Retinal pigment epithelial cell (primary cell): Measurements from ENCODE around the gene KRTAP10-4.
"Not testable (repeated sequence)": the region's sequence is repeated elsewhere in the genome, so short reads cannot be mapped to it uniquely, and the experiment has no call there.

ENCODE experiments used
- DNase-seq: peaks from one replicate; pipeline ENCODE4 v3.0.0-alpha.2; 2010; ENCODE audit warnings: low read depth
- H3K4me3 ChIP-seq: 2 replicates; pipeline ENCODE4 v1.5.1; 2011; ENCODE audit warnings: mild to moderate bottlenecking, low read length, control low read depth, moderate library complexity
- TF ChIP-seq, protein P1 (sequence below): conservative IDR thresholded peaks from 2 replicates; pipeline ENCODE4 v1.5.1; 2011; ENCODE audit warnings: low read depth, low read length, control low read depth, inconsistent platforms

The KRTAP10-4 gene, protein sequence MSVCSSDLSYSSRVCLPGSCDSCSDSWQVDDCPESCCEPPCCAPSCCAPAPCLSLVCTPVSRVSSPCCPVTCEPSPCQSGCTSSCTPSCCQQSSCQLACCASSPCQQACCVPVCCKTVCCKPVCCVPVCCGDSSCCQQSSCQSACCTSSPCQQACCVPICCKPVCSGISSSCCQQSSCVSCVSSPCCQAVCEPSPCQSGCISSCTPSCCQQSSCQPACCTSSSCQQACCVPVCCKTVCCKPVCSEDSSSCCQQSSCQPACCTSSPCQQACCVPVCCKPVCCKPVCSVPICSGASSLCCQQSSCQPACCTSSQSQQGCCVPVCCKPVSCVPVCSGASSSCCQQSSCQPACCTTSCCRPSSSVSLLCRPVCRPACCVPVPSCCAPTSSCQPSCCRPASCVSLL

DNA sequence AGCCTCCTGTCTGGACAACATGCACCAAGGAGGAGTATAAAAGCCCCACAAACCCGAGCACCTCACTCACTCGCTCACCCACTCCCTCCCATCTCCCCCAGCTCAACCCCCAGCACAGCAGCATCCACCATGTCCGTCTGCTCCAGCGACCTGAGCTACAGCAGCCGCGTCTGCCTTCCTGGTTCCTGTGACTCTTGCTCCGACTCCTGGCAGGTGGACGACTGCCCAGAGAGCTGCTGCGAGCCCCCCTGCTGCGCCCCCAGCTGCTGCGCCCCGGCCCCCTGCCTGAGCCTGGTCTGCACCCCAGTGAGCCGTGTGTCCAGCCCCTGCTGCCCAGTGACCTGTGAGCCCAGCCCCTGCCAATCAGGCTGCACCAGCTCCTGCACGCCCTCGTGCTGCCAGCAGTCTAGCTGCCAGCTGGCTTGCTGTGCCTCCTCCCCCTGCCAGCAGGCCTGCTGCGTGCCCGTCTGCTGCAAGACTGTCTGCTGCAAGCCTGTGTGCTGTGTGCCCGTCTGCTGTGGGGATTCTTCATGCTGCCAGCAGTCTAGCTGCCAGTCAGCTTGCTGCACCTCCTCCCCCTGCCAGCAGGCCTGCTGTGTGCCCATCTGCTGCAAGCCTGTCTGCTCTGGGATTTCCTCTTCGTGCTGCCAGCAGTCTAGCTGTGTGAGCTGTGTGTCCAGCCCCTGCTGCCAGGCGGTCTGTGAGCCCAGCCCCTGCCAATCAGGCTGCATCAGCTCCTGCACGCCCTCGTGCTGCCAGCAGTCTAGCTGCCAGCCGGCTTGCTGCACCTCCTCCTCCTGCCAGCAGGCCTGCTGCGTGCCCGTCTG is at the start of gene KRTAP10-4:
Gene KRTAP10-4, plus strand, starts transcription at position 100 of the 827 bp plus-strand sequence. Its CDS starts 30 bp downstream, at position 130.
- not testable (repeated sequence) for H3K4me3 ChIP-seq, DNase-seq

DNA sequence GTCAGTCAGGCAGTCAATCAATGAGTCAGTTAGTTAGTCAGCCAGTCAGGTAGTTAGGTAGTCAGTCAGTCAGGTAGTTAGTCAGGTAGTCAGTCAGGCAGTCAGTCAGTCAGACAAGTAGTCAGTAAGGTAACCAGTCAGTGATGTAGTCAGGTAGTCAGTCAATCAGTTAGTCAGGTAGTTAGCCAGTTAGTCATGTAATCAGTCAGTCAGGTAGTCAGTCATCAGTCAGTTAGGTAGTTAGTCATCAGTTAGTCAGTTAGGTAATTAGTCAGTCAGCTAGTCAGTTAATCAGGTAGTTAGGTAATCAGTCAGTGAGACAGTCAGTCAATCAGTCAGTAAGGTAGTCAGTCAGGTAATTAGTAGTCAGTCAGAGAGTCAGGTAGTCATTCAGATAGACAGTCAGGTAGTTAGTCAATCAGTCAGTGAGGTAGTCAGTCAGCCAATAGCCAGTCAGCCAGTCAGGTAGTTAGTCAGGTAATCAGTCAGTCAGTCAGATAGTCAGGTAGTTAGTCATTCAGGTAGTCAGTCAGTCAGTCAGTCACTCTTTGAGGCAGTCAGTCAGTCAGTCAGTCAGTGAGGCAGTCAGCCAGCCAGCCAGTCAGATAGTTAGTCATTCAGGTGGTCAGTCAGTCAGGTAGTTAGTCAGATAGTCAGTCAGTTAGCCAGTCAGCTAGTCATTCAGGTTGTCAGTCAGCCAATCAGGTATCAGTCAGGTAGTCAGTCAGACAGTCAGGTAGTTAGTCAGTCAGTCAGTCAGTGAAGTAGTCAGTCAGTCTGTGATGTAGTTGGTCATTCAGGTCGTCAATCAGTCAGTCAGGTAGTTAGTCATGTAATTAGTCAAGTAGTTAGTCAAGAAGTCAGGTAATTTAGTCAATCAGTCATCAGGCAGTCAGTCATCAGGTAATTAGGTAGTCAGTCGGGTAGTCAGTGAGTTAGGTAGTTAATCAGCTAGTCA is 48.8 kb upstream of the KRTAP10-4 start:
- no peak for DNase-seq
- H3K4me3 ChIP-seq, result no peak overlapping the region
- TF ChIP-seq, protein P1, sequence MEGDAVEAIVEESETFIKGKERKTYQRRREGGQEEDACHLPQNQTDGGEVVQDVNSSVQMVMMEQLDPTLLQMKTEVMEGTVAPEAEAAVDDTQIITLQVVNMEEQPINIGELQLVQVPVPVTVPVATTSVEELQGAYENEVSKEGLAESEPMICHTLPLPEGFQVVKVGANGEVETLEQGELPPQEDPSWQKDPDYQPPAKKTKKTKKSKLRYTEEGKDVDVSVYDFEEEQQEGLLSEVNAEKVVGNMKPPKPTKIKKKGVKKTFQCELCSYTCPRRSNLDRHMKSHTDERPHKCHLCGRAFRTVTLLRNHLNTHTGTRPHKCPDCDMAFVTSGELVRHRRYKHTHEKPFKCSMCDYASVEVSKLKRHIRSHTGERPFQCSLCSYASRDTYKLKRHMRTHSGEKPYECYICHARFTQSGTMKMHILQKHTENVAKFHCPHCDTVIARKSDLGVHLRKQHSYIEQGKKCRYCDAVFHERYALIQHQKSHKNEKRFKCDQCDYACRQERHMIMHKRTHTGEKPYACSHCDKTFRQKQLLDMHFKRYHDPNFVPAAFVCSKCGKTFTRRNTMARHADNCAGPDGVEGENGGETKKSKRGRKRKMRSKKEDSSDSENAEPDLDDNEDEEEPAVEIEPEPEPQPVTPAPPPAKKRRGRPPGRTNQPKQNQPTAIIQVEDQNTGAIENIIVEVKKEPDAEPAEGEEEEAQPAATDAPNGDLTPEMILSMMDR, result no peak

DNA sequence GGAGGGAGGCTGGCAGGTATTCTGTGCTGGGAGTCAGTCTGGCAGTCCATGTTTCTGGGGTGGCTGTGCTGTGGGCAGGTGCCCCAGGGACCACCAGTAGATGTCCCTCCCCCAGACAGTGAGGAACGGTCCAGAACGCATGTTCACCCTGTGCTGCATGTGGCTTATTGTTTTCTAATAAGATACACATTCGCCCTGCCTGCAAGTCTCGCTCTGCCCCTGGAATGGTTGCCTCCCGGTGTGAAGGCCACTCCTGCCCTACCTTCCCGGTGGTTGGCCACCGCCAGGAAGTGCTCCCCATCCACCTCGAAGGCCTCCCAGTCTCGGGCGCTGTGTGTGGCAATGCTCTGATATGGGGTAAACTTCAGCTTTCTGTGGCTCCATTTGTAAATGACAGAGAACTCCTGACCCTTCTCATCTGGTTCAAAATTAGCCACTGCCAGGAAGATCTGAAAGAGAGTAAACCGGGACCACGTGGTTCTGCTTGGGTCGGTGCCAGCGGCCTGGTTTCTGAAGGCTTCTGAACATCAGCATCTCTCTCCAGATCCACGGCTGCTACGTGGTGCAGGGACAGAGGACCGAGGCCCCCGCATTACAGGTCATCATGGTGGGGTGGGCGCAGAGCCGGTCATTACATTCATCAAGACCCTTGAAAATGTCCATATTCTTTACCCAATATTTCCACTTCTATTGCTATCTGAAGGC is 48.0 kb upstream of the KRTAP10-4 start:
- TF ChIP-seq, protein P1, result no peak
- DNase-seq, result no peak
- H3K4me3 ChIP-seq, result no peak overlapping the region

DNA sequence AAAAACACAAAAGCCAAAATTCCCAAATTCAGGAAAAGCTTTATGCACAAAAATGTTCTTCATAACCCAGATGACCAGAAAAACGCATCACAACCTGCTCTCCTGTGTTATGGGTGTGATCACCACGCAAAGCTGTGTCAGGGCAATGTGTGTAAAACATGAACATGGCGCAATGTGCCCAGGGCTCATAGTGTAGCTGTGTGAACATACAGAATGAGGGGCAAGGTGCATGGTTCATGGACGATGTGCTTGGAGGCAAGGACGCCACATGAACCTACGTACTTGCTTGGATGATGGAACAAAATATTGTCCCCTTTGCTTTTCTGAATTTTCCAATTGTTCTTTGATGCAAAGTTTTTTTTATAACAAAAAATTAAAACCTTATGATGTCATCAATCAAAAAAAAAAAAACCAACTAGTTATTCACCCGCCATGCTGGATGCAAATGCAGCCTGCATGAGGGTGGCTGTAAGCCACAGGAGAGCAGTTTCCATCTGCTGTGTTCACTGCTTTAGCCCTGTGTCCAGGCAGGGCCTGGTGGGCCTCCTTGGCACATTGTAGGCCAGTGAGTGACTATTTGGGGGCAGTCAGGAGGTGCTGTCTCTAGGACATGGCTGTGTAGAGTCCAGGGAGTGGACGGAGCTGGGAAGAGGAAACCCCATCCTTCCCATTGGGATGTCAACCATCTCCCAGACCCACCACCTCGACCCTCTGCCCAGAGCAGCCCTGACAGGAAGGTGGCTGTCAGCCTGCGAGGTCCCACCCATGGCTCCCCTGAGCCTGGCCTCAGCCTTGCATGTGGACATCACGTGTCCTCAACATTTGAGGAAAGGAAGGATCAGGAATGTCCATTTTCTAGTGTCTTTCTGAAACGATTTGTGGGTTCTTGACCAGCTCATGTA is 47.2 kb upstream of the KRTAP10-4 start:
- TF ChIP-seq, protein P1, result no peak
- DNase-seq, result no peak
- H3K4me3 ChIP-seq, result no peak overlapping the region

DNA sequence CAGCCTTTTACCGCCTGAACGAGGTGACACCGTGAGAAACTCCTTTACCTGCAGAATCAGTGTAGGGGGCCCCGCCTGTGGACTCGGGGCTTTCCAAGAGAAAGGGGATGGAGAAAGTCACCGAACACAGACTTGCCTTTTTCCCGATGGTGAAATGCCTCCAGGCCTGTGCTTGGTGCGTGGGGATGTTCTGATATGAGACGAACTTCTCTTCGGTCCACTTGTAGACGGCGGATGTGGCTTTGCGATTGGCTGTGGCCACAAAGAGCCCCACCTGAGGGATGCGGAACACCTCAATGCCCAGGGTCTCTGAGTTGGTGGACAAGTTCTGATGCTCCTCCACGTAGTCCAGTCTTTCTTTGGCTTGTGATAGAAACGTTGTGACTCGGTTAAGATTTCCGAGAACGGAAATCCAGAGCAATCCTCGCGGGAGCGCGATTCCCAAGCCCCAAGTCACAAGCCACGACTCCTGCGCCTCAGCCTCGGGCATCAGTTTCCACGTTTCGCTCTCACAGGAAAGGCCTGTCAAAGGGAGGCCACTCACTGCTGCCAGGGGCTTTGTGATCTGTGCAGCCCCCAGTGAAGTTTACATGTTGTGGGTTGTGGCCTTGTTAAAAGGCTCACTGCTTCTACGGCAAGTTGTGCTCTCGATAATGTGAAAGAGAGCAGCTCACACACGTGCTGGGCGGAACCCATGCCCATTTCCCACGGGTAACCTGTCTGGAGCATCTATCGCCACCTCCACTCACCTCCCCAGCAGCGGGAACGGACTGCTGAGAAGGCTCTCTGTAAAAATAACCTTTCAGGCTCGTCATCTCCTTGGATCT is 46.2 kb upstream of the KRTAP10-4 start:
- TF ChIP-seq, protein P1, result no peak
- no peak overlapping the region for H3K4me3 ChIP-seq

More for the DNA sequence above, 46.2 kb upstream of the KRTAP10-4 start:
- no peak for DNase-seq
